SK-N-SH treated with all-trans-retinoic acid at 6 μM for 48 hours (cell line): Measurements from ENCODE around the gene EXOSC3.

ENCODE experiments used
- ATAC-seq: fragments of 200-7000 bp; cut with Tn5 transposase; 3 replicates; pipeline ENCODE4 v1.9.1; 2020; ENCODE audit warnings: mild to moderate bottlenecking, moderate library complexity
- ARNTL ChIP-seq: fragments of 450-650 bp; formaldehyde crosslinking; IDR thresholded peaks from 2 replicates; pipeline ENCODE4 v1.5.0; 2020; ENCODE audit warnings: low read depth, mild to moderate bottlenecking, moderate library complexity, borderline replicate concordance
- BACH2 ChIP-seq: fragments of 250-450 bp; sonication (Bioruptor Pico); IDR thresholded peaks from 2 replicates; pipeline ENCODE4 v1.9.0; 2021; ENCODE audit warnings: mild to moderate bottlenecking, borderline replicate concordance
- CREB5 ChIP-seq: fragments of 250-450 bp; sonication (Bioruptor Pico); IDR thresholded peaks from 2 replicates; pipeline ENCODE4 v1.5.1; 2020; ENCODE audit warnings: low read depth, mild to moderate bottlenecking, moderate library complexity
- ESRRG ChIP-seq: fragments of 250-450 bp; sonication (Bioruptor Pico); IDR thresholded peaks from 2 replicates; pipeline ENCODE4 v1.6.1; 2021; ENCODE audit warnings: mild to moderate bottlenecking
- GLIS3 ChIP-seq: fragments of 250-450 bp; sonication (Bioruptor Pico); IDR thresholded peaks from 2 replicates; pipeline ENCODE4 v1.5.0; 2020; ENCODE audit warnings: mild to moderate bottlenecking, moderate library complexity
- ISL1 ChIP-seq: fragments of 250-450 bp; sonication (Bioruptor Pico); IDR thresholded peaks from 2 replicates; pipeline ENCODE4 v2.1.2; 2022; ENCODE audit warnings: mild to moderate bottlenecking, moderate library complexity
- OSR1 ChIP-seq: fragments of 250-450 bp; sonication (Bioruptor Pico); IDR thresholded peaks from 2 replicates; pipeline ENCODE4 v1.8.0; 2022; ENCODE audit warnings: moderate library complexity, mild to moderate bottlenecking, inconsistent platforms
- PPARA ChIP-seq: fragments of 250-450 bp; sonication (Bioruptor Pico); IDR thresholded peaks from 2 replicates; pipeline ENCODE4 v1.5.0; 2020; ENCODE audit warnings: mild to moderate bottlenecking, borderline replicate concordance
- RARB ChIP-seq: fragments of 250-450 bp; sonication (Bioruptor Pico); IDR thresholded peaks from 2 replicates; pipeline ENCODE4 v1.8.0; 2021; ENCODE audit warnings: mild to moderate bottlenecking, moderate library complexity
- SNAI2 ChIP-seq: fragments of 250-450 bp; sonication (Bioruptor Pico); IDR thresholded peaks from 2 replicates; pipeline ENCODE4 v1.5.0; 2020; ENCODE audit warnings: mild to moderate bottlenecking, moderate library complexity
- TCF4 ChIP-seq: fragments of 250-450 bp; sonication (Bioruptor Pico); IDR thresholded peaks from 2 replicates; pipeline ENCODE4 v1.8.0; 2021; ENCODE audit warnings: mild to moderate bottlenecking, moderate library complexity, borderline replicate concordance
- TOX ChIP-seq: fragments of 250-450 bp; sonication (Bioruptor Pico); IDR thresholded peaks from 2 replicates; pipeline ENCODE4 v1.8.0; 2021; ENCODE audit warnings: mild to moderate bottlenecking, moderate library complexity, borderline replicate concordance
- ZC3H10 ChIP-seq: fragments of 250-450 bp; sonication (Bioruptor Pico); IDR thresholded peaks from 2 replicates; pipeline ENCODE4 v1.5.1; 2021; ENCODE audit warnings: mild to moderate bottlenecking, moderate library complexity
- ZFP3 ChIP-seq: fragments of 250-450 bp; sonication (Bioruptor Pico); IDR thresholded peaks from 2 replicates; pipeline ENCODE4 v1.5.0; 2020; ENCODE audit warnings: mild to moderate bottlenecking, moderate library complexity
- ZFP30 ChIP-seq: fragments of 450-650 bp; formaldehyde crosslinking; IDR thresholded peaks from 2 replicates; pipeline ENCODE4 v1.5.0; 2022; ENCODE audit warnings: mild to moderate bottlenecking, moderate library complexity
- ZNF565 ChIP-seq: fragments of 450-650 bp; formaldehyde crosslinking; conservative IDR thresholded peaks from 2 replicates; pipeline ENCODE4 v1.5.0; 2020; ENCODE audit warnings: low read depth, mild to moderate bottlenecking, moderate library complexity
- ZNF70 ChIP-seq: fragments of 450-650 bp; formaldehyde crosslinking; IDR thresholded peaks from 2 replicates; pipeline ENCODE4 v1.5.0; 2020; ENCODE audit warnings: mild to moderate bottlenecking, moderate library complexity
- ZNF8 ChIP-seq: fragments of 450-650 bp; formaldehyde crosslinking; IDR thresholded peaks from 2 replicates; pipeline ENCODE4 v1.5.0; 2020; ENCODE audit warnings: mild to moderate bottlenecking, moderate library complexity
- TF ChIP-seq, protein P1 (sequence below): fragments of 250-450 bp; sonication (Bioruptor Pico); IDR thresholded peaks from 2 replicates; pipeline ENCODE4 v1.8.0; 2020; ENCODE audit warnings: mild to moderate bottlenecking, moderate library complexity, borderline replicate concordance
- TF ChIP-seq, protein P2 (sequence below): fragments of 250-450 bp; sonication (Bioruptor Pico); IDR thresholded peaks from 2 replicates; pipeline ENCODE4 v1.8.0; 2021; ENCODE audit warnings: low read depth, mild to moderate bottlenecking, moderate library complexity, borderline replicate concordance
- TF ChIP-seq, protein P3 (sequence below): fragments of 250-450 bp; sonication (Bioruptor Pico); IDR thresholded peaks from 2 replicates; pipeline ENCODE4 v1.5.0; 2020; ENCODE audit warnings: mild to moderate bottlenecking, moderate library complexity

Gene EXOSC3

GRCh38 chr9:37746448-37747270 lies 38.2 kb downstream of the EXOSC3 start (continued):
- TF ChIP-seq PPARA: no peak
- no peak for TF ChIP-seq RARB (CRISPR knock-in tag)
- no peak for TF ChIP-seq SNAI2 (CRISPR knock-in tag)
- TF ChIP-seq ZFP30 (CRISPR knock-in tag): no peak
- TF ChIP-seq ISL1 (CRISPR knock-in tag): no peak
- no peak for TF ChIP-seq OSR1

- no peak for TF ChIP-seq CREB5 (CRISPR knock-in tag)
- no peak for TF ChIP-seq ZFP3 (CRISPR knock-in tag)
- TF ChIP-seq ARNTL (CRISPR knock-in tag): no peak
- TF ChIP-seq, protein P1, sequence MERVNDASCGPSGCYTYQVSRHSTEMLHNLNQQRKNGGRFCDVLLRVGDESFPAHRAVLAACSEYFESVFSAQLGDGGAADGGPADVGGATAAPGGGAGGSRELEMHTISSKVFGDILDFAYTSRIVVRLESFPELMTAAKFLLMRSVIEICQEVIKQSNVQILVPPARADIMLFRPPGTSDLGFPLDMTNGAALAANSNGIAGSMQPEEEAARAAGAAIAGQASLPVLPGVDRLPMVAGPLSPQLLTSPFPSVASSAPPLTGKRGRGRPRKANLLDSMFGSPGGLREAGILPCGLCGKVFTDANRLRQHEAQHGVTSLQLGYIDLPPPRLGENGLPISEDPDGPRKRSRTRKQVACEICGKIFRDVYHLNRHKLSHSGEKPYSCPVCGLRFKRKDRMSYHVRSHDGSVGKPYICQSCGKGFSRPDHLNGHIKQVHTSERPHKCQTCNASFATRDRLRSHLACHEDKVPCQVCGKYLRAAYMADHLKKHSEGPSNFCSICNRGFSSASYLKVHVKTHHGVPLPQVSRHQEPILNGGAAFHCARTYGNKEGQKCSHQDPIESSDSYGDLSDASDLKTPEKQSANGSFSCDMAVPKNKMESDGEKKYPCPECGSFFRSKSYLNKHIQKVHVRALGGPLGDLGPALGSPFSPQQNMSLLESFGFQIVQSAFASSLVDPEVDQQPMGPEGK (CRISPR knock-in tag): no peak
- no peak for TF ChIP-seq TCF4
- TF ChIP-seq ZFP30 (CRISPR knock-in tag): no peak
- no peak for TF ChIP-seq GLIS3 (CRISPR knock-in tag)
- TF ChIP-seq ZNF70: no peak
- TF ChIP-seq, protein P2, sequence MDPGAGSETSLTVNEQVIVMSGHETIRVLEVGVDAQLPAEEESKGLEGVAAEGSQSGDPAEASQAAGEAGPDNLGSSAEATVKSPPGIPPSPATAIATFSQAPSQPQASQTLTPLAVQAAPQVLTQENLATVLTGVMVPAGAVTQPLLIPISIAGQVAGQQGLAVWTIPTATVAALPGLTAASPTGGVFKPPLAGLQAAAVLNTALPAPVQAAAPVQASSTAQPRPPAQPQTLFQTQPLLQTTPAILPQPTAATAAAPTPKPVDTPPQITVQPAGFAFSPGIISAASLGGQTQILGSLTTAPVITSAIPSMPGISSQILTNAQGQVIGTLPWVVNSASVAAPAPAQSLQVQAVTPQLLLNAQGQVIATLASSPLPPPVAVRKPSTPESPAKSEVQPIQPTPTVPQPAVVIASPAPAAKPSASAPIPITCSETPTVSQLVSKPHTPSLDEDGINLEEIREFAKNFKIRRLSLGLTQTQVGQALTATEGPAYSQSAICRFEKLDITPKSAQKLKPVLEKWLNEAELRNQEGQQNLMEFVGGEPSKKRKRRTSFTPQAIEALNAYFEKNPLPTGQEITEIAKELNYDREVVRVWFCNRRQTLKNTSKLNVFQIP (CRISPR knock-in tag): no peak
- no peak for TF ChIP-seq SNAI2 (CRISPR knock-in tag)
- no peak for TF ChIP-seq ESRRG (CRISPR knock-in tag)
- no peak for TF ChIP-seq ZNF565 (CRISPR knock-in tag)
- TF ChIP-seq BACH2 (CRISPR knock-in tag): no peak
- no peak for TF ChIP-seq TOX
- no peak for ATAC-seq
Observed at GRCh38 chr9:37745970-37746369, 38.9 kb downstream of the EXOSC3 start.

- no peak for ATAC-seq
- TF ChIP-seq, protein P3, sequence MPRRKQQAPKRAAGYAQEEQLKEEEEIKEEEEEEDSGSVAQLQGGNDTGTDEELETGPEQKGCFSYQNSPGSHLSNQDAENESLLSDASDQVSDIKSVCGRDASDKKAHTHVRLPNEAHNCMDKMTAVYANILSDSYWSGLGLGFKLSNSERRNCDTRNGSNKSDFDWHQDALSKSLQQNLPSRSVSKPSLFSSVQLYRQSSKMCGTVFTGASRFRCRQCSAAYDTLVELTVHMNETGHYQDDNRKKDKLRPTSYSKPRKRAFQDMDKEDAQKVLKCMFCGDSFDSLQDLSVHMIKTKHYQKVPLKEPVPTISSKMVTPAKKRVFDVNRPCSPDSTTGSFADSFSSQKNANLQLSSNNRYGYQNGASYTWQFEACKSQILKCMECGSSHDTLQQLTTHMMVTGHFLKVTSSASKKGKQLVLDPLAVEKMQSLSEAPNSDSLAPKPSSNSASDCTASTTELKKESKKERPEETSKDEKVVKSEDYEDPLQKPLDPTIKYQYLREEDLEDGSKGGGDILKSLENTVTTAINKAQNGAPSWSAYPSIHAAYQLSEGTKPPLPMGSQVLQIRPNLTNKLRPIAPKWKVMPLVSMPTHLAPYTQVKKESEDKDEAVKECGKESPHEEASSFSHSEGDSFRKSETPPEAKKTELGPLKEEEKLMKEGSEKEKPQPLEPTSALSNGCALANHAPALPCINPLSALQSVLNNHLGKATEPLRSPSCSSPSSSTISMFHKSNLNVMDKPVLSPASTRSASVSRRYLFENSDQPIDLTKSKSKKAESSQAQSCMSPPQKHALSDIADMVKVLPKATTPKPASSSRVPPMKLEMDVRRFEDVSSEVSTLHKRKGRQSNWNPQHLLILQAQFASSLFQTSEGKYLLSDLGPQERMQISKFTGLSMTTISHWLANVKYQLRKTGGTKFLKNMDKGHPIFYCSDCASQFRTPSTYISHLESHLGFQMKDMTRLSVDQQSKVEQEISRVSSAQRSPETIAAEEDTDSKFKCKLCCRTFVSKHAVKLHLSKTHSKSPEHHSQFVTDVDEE (CRISPR knock-in tag): no peak
- TF ChIP-seq ZNF565 (CRISPR knock-in tag) (no peak), ZNF8 (no peak), ZC3H10 (CRISPR knock-in tag) (no peak), CREB5 (CRISPR knock-in tag) (no peak), BACH2 (CRISPR knock-in tag) (no peak), SNAI2 (CRISPR knock-in tag) (no peak)
Observed at GRCh38 chr9:37740631-37741328, 44.1 kb downstream of the EXOSC3 start.
